Cerebellar cortex (tissue), 1 donor: ENCODE results near the gene KRTAP10-2.
"Not testable (repeated sequence)": the region's sequence is repeated elsewhere in the genome, so short reads cannot be mapped to it uniquely, and the experiment has no call there.

Experiments used
- DNase-seq: peaks from one replicate; pipeline ENCODE4 v3.0.0-alpha.2; 2015; ENCODE audit warnings: low spot score

KRTAP10-2 gene

DNA sequence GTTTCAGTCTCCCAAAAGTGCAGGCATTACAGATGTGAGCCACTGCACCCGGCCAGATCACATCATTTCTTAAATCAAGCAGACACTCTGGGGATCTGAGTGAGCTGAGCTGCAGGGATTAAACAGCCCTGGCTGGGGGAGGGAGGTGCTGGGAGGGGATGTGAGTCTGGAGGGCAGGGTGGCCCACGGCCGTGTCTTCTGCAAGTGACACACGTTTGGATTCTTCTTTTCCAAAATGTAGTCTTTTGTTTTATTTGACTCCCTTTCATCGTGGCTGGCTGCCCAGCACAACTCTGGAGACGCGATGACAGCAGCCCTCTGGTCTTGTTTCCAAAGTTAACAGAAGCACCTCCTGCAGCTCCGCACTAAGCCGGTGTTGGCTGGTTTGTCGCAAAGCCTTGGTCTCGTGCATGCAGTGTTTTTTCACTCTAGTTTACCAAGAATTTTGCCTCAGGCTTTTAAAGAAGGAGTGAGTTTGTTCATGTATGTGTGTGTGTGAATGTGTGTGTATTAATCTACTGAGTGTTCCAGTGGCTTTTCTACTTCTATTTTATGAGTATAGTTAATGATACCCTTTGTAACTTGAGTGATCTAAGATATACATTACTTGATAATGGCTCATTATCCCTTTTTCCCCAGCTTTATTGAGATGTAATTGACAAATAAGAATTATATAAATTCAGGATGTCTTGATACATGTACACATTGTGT, 31.9 kb upstream of the KRTAP10-2 start:
- no peak for DNase-seq

DNA sequence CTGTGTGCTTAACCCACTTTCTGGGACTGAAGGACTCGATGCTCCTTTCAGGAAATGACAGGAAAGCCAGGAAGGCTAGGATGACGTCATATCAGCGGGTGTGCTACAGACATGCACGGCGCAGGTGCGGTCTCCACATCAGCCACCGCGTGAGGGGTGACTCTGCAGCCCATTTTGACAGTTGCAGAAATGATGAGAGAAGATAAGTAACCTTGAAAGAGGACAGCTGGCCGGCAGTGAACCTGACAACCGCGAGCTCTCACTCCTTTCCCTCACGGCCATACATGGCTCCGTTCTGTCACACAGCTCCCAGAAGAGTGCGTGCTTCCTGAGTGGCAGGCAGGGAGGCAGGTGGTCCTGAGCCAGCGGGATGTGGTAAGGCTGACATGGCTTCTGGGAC, 30.8 kb upstream of the KRTAP10-2 start:
- no peak for DNase-seq

DNA sequence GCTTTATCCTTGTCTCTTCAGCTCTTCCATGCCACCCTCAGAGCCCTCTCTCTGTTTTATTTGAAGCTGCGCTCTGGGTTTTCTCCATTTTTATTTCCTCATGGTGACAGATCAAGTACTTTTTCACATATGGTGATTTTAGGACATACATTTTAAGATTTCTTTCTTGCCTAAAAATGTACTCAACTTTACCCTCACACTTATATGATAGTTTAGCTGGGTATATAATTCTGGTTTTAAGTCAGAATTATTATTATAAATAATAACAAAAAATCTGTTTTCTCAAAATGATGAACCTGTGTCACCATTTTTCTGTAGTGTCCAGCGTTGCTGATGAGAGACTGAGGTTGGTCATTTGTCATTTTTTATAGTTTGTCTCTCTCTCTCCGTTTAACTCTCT, 29.9 kb upstream of the KRTAP10-2 start:
- DNase-seq = no peak

DNA sequence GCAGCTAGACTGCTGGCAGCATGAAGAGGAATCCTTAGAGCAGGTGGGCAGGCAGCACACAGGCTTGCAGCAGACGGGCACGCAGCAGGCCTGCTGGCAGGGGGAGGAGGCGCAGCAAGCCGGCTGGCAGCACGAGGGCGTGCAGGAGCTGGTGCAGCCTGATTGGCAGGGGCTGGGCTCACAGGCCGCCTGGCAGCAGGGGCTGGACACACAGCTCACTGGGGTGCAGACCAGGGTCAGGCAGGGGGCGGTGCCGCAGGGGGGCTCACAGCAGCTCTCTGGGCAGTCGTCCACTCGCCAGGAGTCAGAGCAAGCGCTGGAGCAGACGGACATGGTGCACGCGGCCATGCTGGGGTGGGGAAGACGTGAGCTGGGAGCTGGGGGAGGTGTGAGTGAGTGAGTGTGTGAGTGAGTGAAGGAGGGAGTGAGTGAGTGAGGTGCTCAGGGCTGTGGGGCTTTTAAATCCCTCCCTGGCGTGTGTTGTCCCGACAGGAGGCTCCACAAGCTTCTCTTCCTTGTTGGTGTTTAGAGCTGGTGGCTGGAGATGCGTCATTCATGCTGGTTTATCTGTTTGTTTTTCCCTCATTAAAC, 29.0 kb upstream of the KRTAP10-2 start, which contains the start of gene KRTAP10-5:
Gene KRTAP10-5, minus strand, starts transcription at position 374 of the 591 bp plus-strand sequence. Its CDS starts 26 bp downstream, at position 348.
- not testable (repeated sequence) for DNase-seq

DNA sequence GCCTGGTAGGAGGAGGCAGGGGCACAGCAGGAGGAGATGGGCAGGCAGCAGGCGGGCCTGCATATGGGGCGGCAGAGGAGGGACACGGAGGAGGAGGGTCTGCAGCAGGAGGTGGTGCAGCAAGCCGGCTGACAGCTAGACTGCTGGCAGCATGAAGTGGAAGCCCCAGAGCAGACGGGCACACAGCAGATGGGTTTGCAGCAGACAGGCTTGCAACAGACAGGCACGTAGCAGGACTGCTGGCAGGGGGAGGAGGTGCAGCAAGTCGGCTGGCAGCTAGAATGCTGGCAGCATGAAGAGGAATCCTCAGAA, 28.5 kb upstream of the KRTAP10-2 start:
- DNase-seq = peak; percentile 18

DNA sequence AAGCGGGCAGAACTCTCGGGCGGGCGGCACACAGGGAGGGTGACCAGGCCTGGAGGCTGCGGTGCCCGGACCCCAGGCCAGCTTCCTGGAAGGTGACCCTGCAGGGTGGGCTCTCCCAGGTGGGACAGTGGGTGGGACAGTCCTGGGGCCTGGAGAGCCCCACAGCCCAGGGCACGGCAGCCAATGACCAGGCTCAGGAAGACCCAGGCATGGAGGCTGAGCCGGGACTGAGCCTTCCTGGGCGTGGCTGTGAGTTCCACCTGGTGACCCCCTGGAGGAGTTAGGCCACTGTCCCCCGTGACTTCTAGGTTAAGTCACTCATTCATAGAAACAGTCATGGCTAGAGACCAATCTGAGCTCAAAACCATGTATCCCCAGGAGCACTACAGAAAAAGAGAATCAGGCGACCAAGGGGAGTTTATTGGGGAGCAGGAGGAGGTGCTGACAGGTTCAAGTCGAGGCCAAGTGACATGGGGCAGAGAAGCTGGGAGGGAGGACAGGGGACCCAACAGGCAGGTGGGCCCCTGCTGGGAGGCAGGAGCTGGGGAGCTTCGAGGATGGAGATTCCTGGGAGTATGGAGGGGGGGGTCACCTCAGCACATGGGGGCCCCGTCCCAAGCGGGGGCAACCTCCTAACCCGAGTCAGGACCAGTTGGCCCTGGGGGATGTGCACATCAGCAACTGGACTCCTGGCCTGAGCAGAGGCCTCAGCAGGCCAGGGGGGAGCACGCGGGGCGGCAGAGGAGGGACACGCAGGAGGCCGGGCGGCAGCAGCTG, 27.9 kb upstream of the KRTAP10-2 start:
- DNase-seq = no peak

DNA sequence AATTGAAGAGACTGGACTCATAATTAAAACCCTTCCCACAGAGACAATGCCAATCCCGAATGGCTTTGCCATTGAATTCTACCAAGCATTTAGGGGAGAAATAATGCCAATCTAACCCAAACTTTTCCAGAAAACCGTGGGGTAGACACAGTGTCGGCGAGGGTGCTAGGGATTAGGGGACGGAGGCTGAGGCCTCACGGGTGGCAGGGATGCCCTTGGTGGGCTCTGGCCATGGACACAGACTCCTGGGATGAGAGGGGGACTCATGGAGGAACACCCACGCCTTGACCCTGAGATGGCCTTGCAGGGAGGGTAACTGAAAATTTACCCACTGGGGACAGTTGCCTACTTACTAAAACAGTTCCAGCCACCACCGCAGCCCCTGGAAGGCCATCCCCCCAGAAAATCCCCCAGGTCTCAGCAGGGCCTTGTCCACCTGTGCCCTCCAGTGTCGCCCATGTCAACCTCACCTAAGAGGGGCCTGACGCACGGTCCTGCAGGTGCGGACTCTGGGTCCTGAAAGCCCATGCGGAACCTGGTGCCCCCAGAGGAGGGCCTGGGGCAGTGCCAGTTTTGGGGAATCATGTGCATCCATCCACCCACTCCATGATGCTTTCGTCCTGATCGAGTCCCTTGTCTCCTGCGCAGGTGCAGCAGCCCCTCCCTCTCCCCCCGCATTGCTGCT, 27.2 kb upstream of the KRTAP10-2 start:
- DNase-seq = no peak

DNA sequence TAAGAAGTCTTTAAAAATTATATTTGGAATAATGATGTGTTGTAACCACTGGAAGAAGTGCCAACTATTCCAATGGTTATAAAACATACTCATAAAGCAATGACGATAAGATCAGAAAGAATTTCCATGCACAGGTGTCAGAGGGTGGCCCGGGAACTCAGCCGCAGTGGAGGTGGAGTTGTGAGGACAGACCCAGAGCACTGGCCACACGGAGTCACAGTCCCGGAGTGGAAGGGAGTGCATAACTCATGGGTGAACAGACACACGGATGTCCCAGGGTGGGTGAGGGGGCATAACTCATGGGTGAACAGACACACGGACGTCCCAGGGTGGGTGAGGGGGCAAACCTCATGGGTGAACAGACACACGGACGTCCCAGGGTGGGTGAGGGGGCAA, 24.7 kb upstream of the KRTAP10-2 start:
- DNase-seq = no peak

DNA sequence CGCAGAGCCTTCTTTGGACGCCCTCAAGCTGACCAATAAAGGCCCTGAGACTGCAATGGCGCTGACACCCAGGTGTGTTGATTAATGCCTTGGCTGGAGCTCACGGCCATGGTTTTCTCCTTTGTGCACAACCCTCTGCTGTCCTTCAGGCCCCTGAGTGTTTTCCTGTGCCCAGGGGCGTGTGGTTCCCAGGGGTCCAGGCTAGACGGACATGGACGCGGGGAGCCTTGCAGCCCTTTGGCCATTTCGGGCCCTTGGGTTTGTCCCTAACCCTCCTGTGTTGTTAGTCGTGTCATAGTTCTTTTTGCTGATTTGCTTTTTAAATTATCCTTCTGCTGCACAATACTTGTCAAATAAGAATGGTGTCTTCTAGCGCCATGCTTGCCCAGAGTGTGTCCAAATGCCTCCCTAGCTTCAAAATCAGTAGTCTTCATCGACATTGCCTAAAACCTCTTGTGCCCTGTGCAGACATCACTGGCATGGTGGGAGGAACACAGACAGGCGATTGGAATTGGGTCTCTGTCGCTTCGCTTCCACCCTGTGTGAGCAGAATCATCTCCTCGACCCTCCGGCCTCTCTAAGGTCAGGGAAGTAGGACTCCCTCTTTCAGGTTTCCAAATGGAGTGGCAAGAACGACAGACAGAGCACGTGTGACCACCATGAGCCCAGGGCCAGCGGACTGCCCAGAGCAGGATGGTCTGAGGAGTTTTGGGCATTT, 24.2 kb upstream of the KRTAP10-2 start:
- DNase-seq = no peak

DNA sequence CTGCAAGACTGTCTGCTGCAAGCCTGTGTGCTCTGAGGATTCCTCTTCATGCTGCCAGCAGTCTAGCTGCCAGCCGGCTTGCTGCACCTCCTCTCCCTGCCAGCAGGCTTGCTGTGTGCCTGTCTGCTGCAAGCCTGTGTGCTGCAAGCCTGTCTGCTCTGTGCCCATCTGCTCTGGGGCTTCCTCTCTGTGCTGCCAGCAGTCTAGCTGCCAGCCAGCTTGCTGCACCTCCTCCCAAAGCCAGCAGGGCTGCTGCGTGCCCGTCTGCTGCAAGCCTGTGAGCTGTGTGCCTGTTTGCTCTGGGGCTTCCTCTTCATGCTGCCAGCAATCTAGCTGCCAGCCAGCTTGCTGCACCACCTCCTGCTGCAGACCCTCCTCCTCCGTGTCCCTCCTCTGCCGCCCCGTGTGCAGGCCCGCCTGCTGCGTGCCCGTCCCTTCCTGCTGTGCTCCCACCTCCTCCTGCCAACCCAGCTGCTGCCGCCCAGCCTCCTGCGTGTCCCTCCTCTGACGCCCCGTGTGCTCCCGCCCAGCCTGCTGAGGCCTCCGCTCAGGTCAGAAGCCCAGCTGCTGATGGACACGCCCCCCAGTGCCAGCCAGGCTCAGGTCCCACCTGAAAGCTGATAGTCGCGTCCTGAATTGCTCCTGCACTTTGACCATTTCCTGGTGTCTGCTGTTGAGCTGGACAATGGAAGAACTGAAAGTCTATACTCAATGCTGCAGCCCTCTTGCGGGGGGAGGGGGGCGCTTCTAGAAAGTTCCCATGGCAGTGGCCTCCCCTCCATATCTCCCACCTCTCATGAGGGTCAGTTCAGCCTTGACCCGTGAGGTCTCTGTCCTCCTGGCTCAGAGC, 23.4 kb upstream of the KRTAP10-2 start:
- no peak for DNase-seq

DNA sequence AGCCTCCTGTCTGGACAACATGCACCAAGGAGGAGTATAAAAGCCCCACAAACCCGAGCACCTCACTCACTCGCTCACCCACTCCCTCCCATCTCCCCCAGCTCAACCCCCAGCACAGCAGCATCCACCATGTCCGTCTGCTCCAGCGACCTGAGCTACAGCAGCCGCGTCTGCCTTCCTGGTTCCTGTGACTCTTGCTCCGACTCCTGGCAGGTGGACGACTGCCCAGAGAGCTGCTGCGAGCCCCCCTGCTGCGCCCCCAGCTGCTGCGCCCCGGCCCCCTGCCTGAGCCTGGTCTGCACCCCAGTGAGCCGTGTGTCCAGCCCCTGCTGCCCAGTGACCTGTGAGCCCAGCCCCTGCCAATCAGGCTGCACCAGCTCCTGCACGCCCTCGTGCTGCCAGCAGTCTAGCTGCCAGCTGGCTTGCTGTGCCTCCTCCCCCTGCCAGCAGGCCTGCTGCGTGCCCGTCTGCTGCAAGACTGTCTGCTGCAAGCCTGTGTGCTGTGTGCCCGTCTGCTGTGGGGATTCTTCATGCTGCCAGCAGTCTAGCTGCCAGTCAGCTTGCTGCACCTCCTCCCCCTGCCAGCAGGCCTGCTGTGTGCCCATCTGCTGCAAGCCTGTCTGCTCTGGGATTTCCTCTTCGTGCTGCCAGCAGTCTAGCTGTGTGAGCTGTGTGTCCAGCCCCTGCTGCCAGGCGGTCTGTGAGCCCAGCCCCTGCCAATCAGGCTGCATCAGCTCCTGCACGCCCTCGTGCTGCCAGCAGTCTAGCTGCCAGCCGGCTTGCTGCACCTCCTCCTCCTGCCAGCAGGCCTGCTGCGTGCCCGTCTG, 22.5 kb upstream of the KRTAP10-2 start, which contains the start of gene KRTAP10-4:
Gene KRTAP10-4, plus strand, starts transcription at position 100 of the 827 bp plus-strand sequence. Its CDS starts 30 bp downstream, at position 130.
- not testable (repeated sequence) for DNase-seq

DNA sequence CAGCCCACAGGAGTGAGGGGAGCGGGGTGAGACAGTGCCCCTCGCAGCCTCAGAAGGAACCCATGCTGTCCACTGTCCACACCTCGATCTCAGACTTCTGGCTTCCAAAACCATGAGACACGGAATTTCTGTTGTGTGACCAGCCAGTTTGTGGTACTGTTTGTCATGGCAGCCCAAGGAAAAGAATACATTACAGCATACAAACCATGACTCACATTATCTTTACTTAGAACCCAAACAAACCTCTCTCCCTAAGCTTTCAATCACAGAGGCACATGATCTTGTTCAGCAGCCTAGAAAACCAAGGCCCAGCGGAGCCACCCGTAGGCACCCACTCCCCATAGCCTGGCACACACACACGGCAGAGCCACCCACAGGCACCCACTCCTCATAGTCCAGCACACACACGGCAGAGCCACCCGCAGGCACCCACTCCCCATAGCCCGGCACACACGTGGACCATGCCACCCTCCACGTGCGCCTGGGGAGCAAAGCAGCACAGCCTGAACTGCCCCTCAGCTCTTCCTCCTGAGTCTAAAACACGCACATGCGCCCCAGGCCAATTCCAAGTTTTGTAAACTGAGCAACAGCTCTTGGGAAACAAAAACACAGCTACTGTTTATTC, 21.8 kb upstream of the KRTAP10-2 start:
- DNase-seq = no peak

DNA sequence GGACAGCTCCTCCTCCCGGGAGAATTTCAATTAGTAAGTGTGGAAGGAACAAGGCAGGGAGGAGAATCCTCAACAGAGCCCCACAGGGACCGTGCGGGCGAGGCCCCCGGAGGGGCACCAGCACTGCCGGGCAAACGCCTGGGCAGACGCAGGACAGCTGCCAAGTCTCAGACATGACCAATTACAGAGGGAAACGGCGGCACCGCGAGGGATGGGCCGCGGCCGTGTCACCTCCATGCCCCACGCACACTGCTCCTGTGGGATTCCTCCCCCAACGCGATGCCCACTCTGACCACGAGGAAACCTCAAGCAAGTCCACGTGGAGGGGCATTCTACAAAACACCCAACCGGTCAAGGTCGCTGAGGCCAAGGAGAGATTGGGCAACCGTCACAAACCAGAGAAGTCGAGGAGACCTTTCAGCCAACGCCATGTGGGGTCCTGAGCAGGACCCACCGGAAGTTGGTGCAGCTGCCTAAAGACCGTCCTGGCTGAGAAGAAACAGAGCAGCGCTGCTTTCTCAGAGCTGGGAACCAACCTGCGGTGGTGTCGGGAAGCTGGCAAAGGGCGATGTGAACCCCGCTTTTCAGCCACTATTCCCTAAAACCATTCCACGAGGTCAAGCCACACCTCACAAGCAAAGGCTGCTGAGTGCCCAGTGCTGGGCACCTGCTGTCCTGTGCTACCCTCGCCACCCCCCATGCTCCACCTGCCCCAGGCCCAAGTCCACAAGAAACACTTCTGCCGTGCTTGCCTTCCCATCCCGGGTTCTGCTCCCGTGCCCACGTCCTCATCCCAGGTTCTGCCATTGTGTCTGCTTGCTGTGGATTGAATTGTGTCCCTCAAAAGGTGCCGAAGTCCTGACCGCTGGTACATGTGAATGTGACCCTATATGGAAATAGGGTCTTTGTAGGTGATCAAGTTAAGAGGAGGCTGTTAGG, 20.8 kb upstream of the KRTAP10-2 start:
- no peak for DNase-seq

DNA sequence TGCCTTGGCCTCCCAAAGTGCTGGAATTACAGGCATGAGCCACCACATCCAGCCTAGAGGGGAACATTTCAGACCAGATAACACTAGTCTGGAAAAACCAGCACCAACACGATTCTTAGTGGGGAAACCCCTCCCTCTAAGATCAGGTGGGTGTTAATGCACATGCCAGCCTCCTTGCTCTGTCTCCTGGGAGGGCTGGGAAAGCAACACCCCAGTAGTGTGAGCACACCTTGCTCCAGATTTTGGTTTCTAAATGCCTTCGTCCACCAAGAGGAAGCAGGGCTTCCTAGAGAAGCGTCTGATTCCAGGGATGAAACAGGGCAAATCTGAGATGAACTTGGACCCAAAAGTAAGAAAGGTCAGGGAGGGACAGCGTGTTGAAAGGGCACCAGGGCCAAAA, 20.0 kb upstream of the KRTAP10-2 start:
- no peak for DNase-seq

DNA sequence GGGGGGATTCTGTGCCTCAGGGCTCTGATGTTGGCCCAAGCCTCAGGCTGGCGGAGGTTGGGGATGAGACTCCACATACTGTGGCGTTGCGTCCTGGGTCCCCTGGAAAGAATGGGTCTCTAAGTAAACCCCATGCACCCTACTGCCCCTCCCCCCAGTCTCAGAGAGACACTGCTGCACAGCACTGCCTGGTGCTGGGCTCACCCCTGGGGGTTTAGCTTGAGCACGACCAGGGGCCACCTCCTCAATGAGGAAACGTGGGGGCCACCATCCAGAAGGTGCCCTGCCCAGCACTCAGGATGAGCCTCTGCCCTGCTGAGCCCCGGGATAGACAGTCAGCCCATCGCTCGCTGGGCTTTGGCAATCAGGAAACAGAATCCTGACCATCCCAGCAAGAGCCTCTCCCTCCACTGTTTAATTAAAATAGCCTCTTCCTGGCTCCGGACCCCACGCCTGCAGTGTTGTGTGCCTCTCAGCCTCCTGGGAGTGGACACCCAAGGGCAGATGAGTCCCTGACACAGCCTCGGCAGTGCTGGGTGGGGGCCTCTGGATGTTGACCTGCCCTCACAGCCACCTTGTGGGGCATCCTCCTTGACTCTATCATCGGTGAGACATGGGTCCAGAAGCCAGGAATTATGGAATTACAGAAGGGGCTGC, 18.7 kb upstream of the KRTAP10-2 start:
- DNase-seq = no peak

DNA sequence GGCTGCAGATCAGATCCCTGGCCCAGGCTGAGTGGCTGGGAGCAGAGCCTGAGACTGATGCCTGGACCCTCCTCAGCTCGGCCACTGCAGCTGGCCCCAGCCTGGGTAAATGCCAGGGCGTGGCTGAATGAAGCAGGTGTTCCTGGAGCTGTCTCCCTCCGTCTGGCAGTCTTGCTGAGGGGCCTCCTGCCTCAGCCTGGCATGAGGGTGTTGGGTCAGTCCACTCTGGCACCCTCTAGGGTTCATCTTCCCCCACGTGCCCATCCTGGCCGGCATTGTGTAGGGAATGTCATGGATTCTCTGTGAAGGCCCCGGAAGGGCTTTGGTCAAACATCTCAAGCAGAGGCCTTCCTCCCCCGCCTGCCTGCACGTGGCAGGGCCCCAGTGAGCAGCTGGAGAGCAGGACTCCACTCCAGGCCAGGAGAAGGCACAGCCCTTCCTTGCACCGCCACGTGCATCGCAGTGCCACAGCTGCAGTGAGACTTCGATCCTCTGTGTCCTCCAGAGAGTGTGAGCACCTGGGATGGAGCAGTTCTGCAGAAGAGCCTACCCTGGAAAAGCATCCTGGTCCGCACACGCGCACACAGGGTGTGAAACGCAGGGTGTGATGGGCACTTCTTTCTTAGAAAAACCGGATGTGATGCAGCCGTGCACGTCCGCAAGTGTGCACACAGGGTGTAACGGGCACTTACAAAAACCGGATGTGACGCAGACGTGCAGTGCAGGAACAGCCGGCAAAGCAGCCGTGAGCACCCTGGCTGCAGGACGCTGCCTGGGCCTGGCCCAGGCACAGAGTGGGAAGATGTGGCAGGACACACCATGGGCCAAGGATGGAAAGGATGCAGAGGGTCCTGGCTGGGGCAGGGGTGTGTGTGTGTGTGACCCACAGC, 17.6 kb upstream of the KRTAP10-2 start:
- DNase-seq = no peak

DNA sequence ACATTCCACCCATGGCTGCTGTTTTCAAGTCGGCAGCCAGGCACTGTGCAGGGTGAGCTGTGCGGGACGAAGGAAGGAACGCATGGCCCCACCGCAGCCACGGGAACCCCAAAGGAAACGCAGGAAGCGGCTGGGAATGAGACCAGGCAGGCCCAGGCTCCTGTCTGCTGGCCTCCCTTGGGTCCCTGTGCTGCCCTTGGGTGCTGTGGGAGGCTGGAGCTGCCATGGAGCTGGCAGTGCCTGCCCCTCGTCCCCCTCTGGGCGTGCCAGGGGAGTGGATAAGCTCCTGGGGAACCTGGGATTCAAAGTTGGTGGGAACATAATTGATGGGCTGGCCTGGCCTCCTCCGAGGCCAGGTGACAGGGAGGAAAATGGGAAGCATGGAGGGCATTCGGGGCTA, 17.0 kb upstream of the KRTAP10-2 start:
- DNase-seq = no peak
